GM21515 (cell line): ENCODE data around the gene ST6GALNAC5.
A peak's percentile ranks its signal among the peaks of the same experiment; 100 is the strongest.
"Not testable (repeated sequence)": the region's sequence is repeated elsewhere in the genome, so short reads cannot be mapped to it uniquely, and the experiment has no call there.

Source experiments
- ATAC-seq: cut with Tn5 transposase; IDR thresholded peaks from one replicate; pipeline ENCODE4 v1.9.1; 2021; ENCODE audit not compliant: unreplicated experiment

ST6GALNAC5 gene

GRCh38 chr1:76865696-76866286 lies 1.5 kb upstream of the ST6GALNAC5 start:
- no peak for ATAC-seq

GRCh38 chr1:76866566-76866965 lies 714 bp upstream of the ST6GALNAC5 start:
- no peak for ATAC-seq

GRCh38 chr1:76868154-76868882 lies 1.0 kb downstream of the ST6GALNAC5 start:
- ATAC-seq = peak; percentile 59

- ATAC-seq = no peak
These were observed 1.6 kb downstream of the ST6GALNAC5 start for GRCh38 chr1:76868916-76869315.

- ATAC-seq = no peak
These were observed 2.8 kb downstream of the ST6GALNAC5 start for GRCh38 chr1:76870037-76870436.

GRCh38 chr1:76871355-76871974 lies 4.2 kb downstream of the ST6GALNAC5 start:
- ATAC-seq = peak; percentile 94

GRCh38 chr1:76872944-76873343 lies 5.7 kb downstream of the ST6GALNAC5 start:
- no peak for ATAC-seq

GRCh38 chr1:76876655-76877395 lies 9.5 kb downstream of the ST6GALNAC5 start:
- no peak for ATAC-seq

GRCh38 chr1:76879014-76879413 lies 11.7 kb downstream of the ST6GALNAC5 start:
- ATAC-seq = not testable (repeated sequence)

GRCh38 chr1:76881762-76882161 lies 14.5 kb downstream of the ST6GALNAC5 start:
- no peak for ATAC-seq

GRCh38 chr1:76891931-76892622 lies 24.8 kb downstream of the ST6GALNAC5 start:
- ATAC-seq = no peak

GRCh38 chr1:76892675-76893074 lies 25.4 kb downstream of the ST6GALNAC5 start:
- no peak for ATAC-seq

- ATAC-seq = peak; percentile 97
These were observed 34.0 kb downstream of the ST6GALNAC5 start for GRCh38 chr1:76901158-76901767.

GRCh38 chr1:76905876-76906595 lies 38.8 kb downstream of the ST6GALNAC5 start:
- no peak for ATAC-seq

- ATAC-seq = no peak
These were observed 42.0 kb downstream of the ST6GALNAC5 start for GRCh38 chr1:76909311-76909710.

GRCh38 chr1:76919085-76919484 lies 51.8 kb downstream of the ST6GALNAC5 start:
- ATAC-seq = no peak

GRCh38 chr1:76921590-76921989 lies 54.3 kb downstream of the ST6GALNAC5 start:
- ATAC-seq = no peak

GRCh38 chr1:76925825-76926224 lies 58.5 kb downstream of the ST6GALNAC5 start:
- no peak for ATAC-seq

GRCh38 chr1:76928522-76928921 lies 61.2 kb downstream of the ST6GALNAC5 start:
- ATAC-seq = no peak

GRCh38 chr1:76929136-76929535 lies 61.9 kb downstream of the ST6GALNAC5 start:
- ATAC-seq = no peak
